BE2C (cell line): ENCODE data around the gene RIMBP2.
"Not testable (repeated sequence)": the region's sequence is repeated elsewhere in the genome, so short reads cannot be mapped to it uniquely, and the experiment has no call there.

ENCODE experiments used
- DNase-seq: peaks from one replicate; pipeline ENCODE4 v3.0.0-alpha.2; 2020
- H3K27me3 ChIP-seq: fragments of 250-450 bp; sonication (Bioruptor Pico); 2 replicates; pipeline ENCODE4 v1.5.1; 2020; ENCODE audit warnings: mild to moderate bottlenecking
- H3K36me3 ChIP-seq: fragments of 250-450 bp; sonication (Bioruptor Pico); 2 replicates; pipeline ENCODE4 v1.5.1; 2020; ENCODE audit warnings: mild to moderate bottlenecking
- H3K4me1 ChIP-seq: fragments of 250-450 bp; sonication (Bioruptor Pico); 2 replicates; pipeline ENCODE4 v1.5.1; 2020
- H3K4me3 ChIP-seq: 2 replicates; pipeline ENCODE4 v1.5.1; 2011; ENCODE audit warnings: low read depth, low read length
- H3K9me3 ChIP-seq: fragments of 250-450 bp; sonication (Bioruptor Pico); 2 replicates; pipeline ENCODE4 v1.5.1; 2020
- CTCF ChIP-seq: IDR thresholded peaks from 2 replicates; pipeline ENCODE4 v1.5.1; 2012; ENCODE audit warnings: mild to moderate bottlenecking, low read depth, low read length

Gene RIMBP2

GRCh38 chr12:130647814-130648213 is 68.3 kb downstream of the RIMBP2 start:
- no peaks in the 10 kb centered on the region for H3K9me3 ChIP-seq
- no peaks in the 10 kb centered on the region; the same call in none of the 2 replicates for H3K4me1 ChIP-seq
- peaks cover 12% of the 10 kb centered on the region for H3K36me3 ChIP-seq
- no peak for TF ChIP-seq CTCF
- H3K27me3 ChIP-seq, result no peaks in the 10 kb centered on the region
- no peak for DNase-seq
- H3K4me3 ChIP-seq, result no peak overlapping the region

DNA sequence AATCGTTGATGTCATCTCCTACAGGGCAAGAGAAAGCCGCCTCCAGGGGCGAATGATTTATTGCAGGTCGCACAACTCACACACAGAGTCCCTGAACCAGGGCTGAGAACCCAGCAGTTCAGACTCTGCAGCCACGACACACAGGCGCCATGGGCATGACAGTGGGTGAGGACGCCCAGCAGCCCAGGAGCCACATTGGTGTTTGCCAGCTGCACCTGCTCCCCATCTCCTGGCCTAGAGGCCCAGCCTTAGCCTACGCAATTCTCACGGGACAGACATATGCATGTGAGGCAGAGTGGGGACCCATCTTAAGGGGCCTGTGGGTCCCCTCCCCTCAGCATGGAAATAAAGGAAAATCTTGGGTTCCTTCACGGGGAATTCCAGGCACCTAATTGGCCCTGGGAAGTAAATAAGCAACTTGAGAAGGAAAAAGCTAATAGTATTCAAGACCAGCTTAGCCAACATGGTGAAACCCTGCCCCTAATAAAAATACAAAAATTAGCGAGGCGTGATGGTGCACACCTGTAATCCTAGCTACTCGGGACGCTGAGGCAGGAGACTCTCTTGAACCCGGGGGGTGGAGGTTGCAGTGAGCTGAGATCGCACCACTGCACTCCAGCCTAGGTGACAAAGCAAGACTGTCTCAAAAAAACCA is 69.3 kb downstream of the RIMBP2 start:
- H3K9me3 ChIP-seq, result no peaks in the 10 kb centered on the region
- H3K27me3 ChIP-seq, result no peaks in the 10 kb centered on the region
- no peak for TF ChIP-seq CTCF
- DNase-seq, result no peak
- no peak overlapping the region for H3K4me3 ChIP-seq
- H3K36me3 ChIP-seq, result peaks cover 12% of the 10 kb centered on the region
- no peaks in the 10 kb centered on the region; the same call in none of the 2 replicates for H3K4me1 ChIP-seq

DNA sequence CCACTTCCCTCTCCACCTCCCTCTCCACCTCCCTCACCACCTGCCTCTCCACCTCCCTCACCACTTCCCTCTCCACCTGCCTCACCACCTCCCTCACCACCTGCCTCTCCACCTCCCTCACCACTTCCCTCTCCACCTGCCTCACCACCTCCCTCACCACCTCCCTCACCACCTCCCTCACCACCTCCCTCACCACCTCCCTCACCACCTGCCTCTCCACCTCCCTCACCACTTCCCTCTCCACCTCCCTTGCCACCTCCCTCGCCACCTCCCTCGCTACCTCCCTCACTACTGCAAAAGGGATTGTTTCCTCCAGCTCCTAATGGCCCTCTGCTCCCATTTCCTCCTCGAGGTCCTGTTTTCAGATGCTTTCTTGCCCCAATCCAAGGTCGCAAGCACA is 69.9 kb downstream of the RIMBP2 start:
- not testable (repeated sequence) for DNase-seq, H3K4me3 ChIP-seq, H3K9me3 ChIP-seq, H3K4me1 ChIP-seq, H3K27me3 ChIP-seq
- H3K36me3 ChIP-seq, result peaks cover 12% of the 10 kb centered on the region

- no peak for DNase-seq
- peaks cover 12% of the 10 kb centered on the region for H3K36me3 ChIP-seq
- H3K9me3 ChIP-seq, result no peaks in the 10 kb centered on the region
- no peak for TF ChIP-seq CTCF
- H3K27me3 ChIP-seq, result no peaks in the 10 kb centered on the region
- no peak overlapping the region for H3K4me3 ChIP-seq
- H3K4me1 ChIP-seq, result peaks cover 2% of the 10 kb centered on the region
Measured at GRCh38 chr12:130645751-130646150, 70.3 kb downstream of the RIMBP2 start.

GRCh38 chr12:130644566-130644965 is 71.5 kb downstream of the RIMBP2 start:
- no peaks in the 10 kb centered on the region for H3K9me3 ChIP-seq
- peaks cover 7% of the 10 kb centered on the region for H3K4me1 ChIP-seq
- TF ChIP-seq CTCF, result no peak
- H3K27me3 ChIP-seq, result no peaks in the 10 kb centered on the region
- DNase-seq, result no peak
- H3K36me3 ChIP-seq, result peaks cover 10% of the 10 kb centered on the region
- H3K4me3 ChIP-seq, result no peak overlapping the region

GRCh38 chr12:130644146-130644545 is 72.0 kb downstream of the RIMBP2 start:
- TF ChIP-seq CTCF, result no peak
- DNase-seq, result no peak
- peaks cover 6% of the 10 kb centered on the region; the same call in 1 of the 2 replicates for H3K36me3 ChIP-seq
- H3K4me3 ChIP-seq, result no peak overlapping the region
- no peaks in the 10 kb centered on the region for H3K9me3 ChIP-seq
- H3K27me3 ChIP-seq, result no peaks in the 10 kb centered on the region
- peaks cover 8% of the 10 kb centered on the region for H3K4me1 ChIP-seq
